IPS DF 6.9 (cell line): ENCODE data around the gene LAS1L.
"Not testable (repeated sequence)": the region's sequence is repeated elsewhere in the genome, so short reads cannot be mapped to it uniquely, and the experiment has no call there.

Experiments
- DNase-seq: peaks from one replicate; pipeline ENCODE4 v3.0.0-alpha.2; 2013; ENCODE audit warnings: low read depth, low spot score
- H3K27ac ChIP-seq: one replicate; pipeline ENCODE4 v1.5.1; 2013; ENCODE audit warnings: low read length, control low read depth
- H3K27me3 ChIP-seq: 2 replicates; pipeline ENCODE4 v1.6.1; 2013; ENCODE audit warnings: mild to moderate bottlenecking, low read length; ENCODE audit not compliant: control insufficient read depth, insufficient read depth
- H3K36me3 ChIP-seq: 2 replicates; pipeline ENCODE4 v1.6.1; 2013; ENCODE audit warnings: low read length; ENCODE audit not compliant: control insufficient read depth, insufficient read depth
- H3K4me1 ChIP-seq: 2 replicates; pipeline ENCODE4 v1.6.1; 2013; ENCODE audit warnings: low read length; ENCODE audit not compliant: control insufficient read depth, insufficient read depth
- H3K4me3 ChIP-seq: 2 replicates; pipeline ENCODE4 v1.5.1; 2013; ENCODE audit warnings: mild to moderate bottlenecking, low read length
- H3K9me3 ChIP-seq: 2 replicates; pipeline ENCODE4 v1.6.1; 2013; ENCODE audit warnings: low read length, inconsistent platforms; ENCODE audit not compliant: control insufficient read depth, insufficient read depth
- WGBS: extraction: QIAGEN DNeasy Blood & Tissue Kit; methylation state at CpG from one replicate; pipeline ENCODE4 v1.1.7; 2013; ENCODE audit warnings: mixed read lengths, missing lambda C conversion rate; ENCODE audit not compliant: insufficient read length, insufficient coverage; 5-methylcytosine and 5-hydroxymethylcytosine counted together

The LAS1L gene

DNA sequence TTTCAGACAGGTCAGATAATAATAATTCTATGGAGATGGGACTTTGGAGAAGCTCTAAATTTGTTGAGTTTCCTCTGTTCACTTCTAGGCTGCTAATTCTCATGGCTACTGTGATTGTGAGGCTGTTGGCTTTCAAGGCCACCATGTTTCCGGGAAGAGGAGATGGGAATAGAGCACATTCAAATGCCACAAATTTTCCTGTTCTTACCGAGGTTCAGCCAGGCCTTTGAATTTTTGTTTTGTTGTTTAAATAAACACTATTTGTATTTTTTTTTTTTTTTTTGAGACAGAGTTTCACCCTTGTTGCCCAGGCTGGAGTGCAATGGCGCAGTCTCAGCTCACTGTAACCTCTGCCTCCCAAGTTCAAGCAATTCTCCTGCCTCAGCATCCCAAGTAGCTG is 55.5 kb downstream of the LAS1L start:
- not testable (repeated sequence) for H3K27me3 ChIP-seq, H3K9me3 ChIP-seq, H3K4me1 ChIP-seq, H3K27ac ChIP-seq, H3K4me3 ChIP-seq, DNase-seq, H3K36me3 ChIP-seq
- WGBS, result no CpG with 5 or more reads among the region's 3 CpGs

DNA sequence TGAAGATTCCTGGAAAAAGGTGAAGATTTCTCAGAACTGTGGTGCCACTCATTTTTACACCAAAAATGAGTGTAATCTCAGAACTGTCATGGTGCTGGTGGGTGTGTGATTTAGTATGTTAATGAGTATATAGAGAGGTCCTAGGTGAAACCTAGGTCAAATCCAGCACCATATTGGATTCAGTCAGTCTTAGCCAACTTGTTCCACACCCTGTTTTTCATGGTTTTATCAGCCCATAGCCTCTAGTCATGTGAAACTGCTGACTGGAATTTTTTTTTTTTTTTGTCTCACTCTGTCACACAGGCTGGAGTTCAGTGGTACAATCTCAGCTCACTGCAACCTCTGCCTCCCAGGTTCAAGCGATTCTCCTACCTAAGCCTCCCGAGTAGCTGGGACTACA is 58.0 kb downstream of the LAS1L start:
- Histone ChIP-seq H3K27ac (no peak overlapping the region), H3K9me3 (no peaks in the 10 kb centered on the region), H3K27me3 (no peaks in the 10 kb centered on the region), H3K36me3 (no peaks in the 10 kb centered on the region), H3K4me1 (no peaks in the 10 kb centered on the region), H3K4me3 (no peak overlapping the region)
- DNase-seq, result no peak
- WGBS, result no CpG with 5 or more reads among the region's 2 CpGs

DNA sequence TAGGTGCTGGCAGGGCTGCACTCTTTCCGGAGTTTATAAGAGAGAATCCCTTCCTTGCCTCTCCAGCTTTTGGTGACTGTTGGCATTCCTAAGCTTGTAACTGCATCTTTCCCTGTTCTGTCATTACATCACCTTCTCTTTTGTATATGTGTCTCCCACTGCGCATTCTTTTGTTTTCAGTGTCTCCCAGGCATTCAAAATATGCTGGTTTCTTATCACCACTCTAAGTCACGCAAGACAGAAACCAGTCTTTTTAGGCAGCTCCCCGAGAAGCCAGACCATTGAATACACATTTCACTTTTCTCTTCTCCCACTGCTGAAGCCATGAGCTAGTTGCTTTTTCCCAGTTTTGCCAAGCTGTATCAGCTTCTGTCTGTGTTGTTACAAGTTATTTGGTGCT is 71.0 kb downstream of the LAS1L start:
- WGBS, result no CpG with 5 or more reads among the region's 4 CpGs
- no peaks in the 10 kb centered on the region for H3K4me1 ChIP-seq
- no peaks in the 10 kb centered on the region for H3K9me3 ChIP-seq
- peak; percentile 54 for DNase-seq
- no peaks in the 10 kb centered on the region for H3K27me3 ChIP-seq
- no peak overlapping the region for H3K4me3 ChIP-seq
- H3K27ac ChIP-seq, result no peak overlapping the region
- no peaks in the 10 kb centered on the region for H3K36me3 ChIP-seq
